ENCODE results near the gene CEPT1. TPM values are rescaled to one million over a fixed set of nuclear protein-coding genes. Genes with fewer than 3 reads are reported as not detected.

The CEPT1 gene
- total RNA-seq, 4 donors from 2014 or later, result 23.5 to 44.0 (median 31.8) TPM

DNA sequence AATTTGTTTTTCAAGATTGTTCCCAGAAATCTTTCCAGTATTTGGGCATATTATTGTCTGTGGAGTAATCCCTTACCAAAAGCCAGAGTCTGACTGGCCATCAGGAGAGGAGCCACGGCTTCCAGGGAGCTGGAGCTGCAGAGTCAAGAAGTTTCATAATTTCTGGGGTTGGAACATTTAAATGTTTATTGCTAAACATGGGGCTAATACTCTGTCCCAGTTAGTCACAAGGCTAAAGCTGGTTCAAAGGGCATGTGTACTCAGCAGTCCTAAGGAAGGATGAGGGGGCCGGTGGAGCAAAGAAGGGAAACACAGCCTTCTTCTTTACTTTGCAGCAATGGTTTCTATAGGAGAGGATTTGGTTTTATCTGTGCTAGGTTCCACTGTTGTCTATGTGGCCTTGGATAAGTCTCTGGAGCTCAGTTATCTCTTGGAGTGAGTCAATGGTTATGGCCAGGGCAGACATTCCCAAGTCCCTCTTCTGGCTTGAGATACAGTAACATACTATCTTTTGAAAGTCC, 51.0 kb downstream of the CEPT1 start:
- intact Hi-C loops (cut with DNase I; ENCODE audit: low total_unique reads), result no loop called here
- WGBS, 2 donors, result 60 to 62% methylated on average over 2 of the region's 2 CpGs
- DNase-seq (ENCODE audit: low spot score in 2 of 2), result no peak
- no peak for TF ChIP-seq POLR2A (IDR thresholded peaks at IDR 0.05)
- TF ChIP-seq, protein P1, sequence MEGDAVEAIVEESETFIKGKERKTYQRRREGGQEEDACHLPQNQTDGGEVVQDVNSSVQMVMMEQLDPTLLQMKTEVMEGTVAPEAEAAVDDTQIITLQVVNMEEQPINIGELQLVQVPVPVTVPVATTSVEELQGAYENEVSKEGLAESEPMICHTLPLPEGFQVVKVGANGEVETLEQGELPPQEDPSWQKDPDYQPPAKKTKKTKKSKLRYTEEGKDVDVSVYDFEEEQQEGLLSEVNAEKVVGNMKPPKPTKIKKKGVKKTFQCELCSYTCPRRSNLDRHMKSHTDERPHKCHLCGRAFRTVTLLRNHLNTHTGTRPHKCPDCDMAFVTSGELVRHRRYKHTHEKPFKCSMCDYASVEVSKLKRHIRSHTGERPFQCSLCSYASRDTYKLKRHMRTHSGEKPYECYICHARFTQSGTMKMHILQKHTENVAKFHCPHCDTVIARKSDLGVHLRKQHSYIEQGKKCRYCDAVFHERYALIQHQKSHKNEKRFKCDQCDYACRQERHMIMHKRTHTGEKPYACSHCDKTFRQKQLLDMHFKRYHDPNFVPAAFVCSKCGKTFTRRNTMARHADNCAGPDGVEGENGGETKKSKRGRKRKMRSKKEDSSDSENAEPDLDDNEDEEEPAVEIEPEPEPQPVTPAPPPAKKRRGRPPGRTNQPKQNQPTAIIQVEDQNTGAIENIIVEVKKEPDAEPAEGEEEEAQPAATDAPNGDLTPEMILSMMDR (IDR thresholded peaks at IDR 0.05), result no peak
- H3K4me3 ChIP-seq (ENCODE audit: low read depth, poor library complexity, severe bottlenecking), result no peak overlapping the region

DNA sequence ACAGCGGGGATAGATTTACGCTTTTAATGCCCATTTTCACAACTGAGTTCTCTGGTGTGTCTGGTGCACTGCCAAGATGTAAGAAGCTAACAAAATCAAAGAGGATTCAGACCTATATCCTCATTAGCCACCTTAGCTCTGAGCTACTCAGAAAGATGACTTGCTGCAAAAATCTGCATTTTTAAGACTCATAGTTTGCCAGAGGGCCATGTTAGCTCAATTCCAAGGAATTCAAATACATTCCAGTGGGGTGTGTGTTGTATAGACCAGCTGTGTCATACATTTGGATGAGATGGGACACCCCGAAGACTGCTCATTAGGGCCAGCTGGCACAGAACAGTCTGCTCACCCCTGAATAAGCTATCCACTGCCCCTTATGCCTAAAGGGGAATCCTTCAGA, 51.5 kb downstream of the CEPT1 start:
- H3K4me3 ChIP-seq (ENCODE audit: low read depth, poor library complexity, severe bottlenecking), result no peak overlapping the region
- TF ChIP-seq, protein P1 (IDR thresholded peaks at IDR 0.05), result no peak
- no peak for TF ChIP-seq POLR2A (IDR thresholded peaks at IDR 0.05)
- 34 to 42% methylated on average over 3 of the region's 3 CpGs for WGBS, 2 donors
- intact Hi-C loops (cut with DNase I; ENCODE audit: low total_unique reads), result no loop called here
- no peak for DNase-seq (ENCODE audit: low spot score in 2 of 2)

DNA sequence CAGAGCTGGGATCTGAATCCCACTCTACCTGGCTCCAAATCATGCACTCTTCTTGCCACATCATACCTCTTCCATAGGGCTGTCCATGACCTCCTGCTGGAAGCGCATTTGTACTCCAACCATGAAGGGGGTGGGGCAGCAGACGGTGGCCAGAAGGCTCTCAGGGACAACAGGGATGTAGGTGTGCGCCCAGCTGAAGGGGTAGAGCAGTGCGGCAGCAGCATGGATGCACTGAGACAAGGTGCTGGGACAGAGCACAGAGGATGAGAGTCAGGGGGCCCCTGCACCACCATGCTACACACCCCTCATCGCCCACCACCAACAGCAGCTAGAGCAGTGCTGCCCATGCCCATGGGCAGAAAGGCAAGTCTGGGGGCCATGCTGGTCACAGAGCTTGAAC, 52.1 kb downstream of the CEPT1 start:
- TF ChIP-seq POLR2A (IDR thresholded peaks at IDR 0.05), result no peak
- TF ChIP-seq, protein P1 (IDR thresholded peaks at IDR 0.05), result no peak
- H3K4me3 ChIP-seq (ENCODE audit: low read depth, poor library complexity, severe bottlenecking), result no peak overlapping the region
- 87 to 98% methylated on average over 5 of the region's 5 CpGs for WGBS, 2 donors
- no peak for DNase-seq (ENCODE audit: low spot score in 2 of 2)
- intact Hi-C loops (cut with DNase I; ENCODE audit: low total_unique reads), result no loop called here

DNA sequence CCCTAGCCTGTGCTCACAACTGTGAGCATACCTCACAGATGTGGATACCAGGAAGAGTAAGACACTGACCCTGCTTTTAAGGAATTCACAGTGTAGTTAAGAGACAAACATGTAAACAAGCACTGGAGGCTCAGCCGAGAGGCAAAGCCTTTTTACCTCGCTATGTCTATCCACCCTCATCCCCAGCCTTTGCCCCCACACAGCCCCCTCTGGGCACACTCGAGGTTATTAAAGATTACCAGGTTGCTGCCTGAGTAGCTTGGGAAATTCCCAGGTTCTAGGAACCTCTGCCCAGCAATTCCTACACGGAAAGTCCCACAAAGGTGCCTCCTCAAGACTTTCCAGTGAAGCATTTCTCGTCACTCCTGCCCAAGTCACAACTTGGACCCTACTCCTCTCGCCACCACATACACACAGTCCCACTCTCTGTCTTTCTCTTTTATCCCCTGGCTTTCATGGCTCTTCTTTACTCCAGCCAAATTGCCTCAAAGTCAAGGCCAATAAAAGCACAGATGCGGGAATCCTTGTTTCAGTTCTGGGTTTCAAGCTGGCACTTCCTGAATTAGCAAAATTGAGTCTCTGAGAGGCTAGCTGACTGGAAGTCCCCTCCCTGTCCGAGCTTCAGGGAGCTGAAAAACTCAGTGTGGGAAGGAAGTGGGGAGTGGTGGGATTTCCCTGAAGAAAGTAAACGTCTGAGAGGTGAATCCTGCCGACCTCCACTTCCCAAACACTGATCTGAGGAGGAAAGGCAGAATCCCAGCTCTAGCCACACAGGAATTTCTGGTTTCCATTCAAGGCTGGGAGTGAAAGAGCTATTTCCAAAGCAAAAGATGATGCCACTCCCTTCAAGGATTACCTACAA, 52.9 kb downstream of the CEPT1 start:
- H3K4me3 ChIP-seq (ENCODE audit: low read depth, poor library complexity, severe bottlenecking), result no peak overlapping the region
- DNase-seq (ENCODE audit: low spot score in 2 of 2), result no peak
- no peak for TF ChIP-seq POLR2A (IDR thresholded peaks at IDR 0.05)
- TF ChIP-seq, protein P1 (IDR thresholded peaks at IDR 0.05), result no peak
- WGBS, 2 donors, result 27 to 31% methylated on average over 10 of the region's 10 CpGs
- intact Hi-C loops (cut with DNase I; ENCODE audit: low total_unique reads), result no loop called here

DNA sequence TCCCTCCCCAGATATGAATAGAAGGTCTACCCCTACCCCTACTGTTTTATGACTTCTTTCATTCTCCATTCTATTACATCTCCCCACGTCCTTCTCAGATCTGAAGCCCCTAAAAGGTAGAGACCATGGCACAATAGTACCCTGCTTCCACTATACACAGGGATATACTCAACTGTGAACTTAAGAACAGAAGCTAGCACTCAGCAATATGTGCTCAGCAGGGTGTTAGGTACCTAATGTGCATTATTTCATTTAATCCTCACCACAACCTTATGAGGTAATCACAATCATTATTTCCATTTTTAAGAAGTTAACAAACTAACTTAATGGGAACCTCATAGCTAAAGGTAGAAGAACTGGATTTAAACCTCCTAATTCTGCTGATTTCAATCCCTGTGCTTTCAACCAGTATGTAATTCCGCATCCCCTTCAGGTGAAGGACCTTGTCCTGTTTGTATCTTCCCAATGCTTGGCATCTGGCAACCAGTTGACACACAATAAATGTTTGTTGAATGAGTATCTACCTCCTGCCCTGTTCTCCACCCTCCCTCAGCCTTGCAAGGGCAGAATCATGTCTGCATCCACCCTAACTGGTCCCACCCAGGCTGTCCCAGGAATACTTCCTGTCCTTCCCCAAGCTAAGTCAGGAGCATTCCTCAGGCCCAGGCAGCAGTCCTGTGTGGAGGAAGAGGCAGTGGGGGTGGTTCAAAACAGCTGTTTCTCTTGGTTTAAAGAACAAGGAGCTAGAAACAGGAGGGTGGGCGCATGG, 53.9 kb downstream of the CEPT1 start:
- WGBS, 2 donors, result 89 to 90% methylated on average over 3 of the region's 3 CpGs
- TF ChIP-seq, protein P1 (IDR thresholded peaks at IDR 0.05), result no peak
- TF ChIP-seq POLR2A (IDR thresholded peaks at IDR 0.05), result no peak
- intact Hi-C loops (cut with DNase I; ENCODE audit: low total_unique reads), result no loop called here
- H3K4me3 ChIP-seq (ENCODE audit: low read depth, poor library complexity, severe bottlenecking), result no peak overlapping the region
- DNase-seq (ENCODE audit: low spot score in 2 of 2), result no peak

Measured in lower leg skin (tissue), 4 donors.